ENCODE measurements around the gene VSTM2A.

The VSTM2A gene

DNA sequence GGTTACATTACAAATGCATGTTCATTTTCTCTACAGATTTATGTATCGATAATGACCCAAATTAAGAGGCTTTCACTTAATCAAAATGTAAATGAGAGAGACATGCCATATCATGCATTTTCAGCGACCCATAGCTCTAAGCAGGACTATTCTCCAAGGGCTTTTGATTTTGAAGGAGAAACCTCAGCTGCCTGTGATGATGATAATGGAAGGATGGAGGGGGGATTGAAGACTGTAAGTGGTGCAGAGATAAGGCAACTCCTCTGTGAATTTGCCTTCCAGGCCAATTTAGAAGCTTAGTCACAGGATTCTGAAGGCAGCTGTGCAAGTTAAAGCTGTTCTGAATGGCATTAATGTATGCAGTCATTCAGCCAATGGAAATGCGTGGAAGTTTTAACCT lies 8.3 kb downstream of the VSTM2A start:
- Histone ChIP-seq H3K36me3 (ENCODE audit: control insufficient read depth in 2 of 2, insufficient read depth in 2 of 2, low read length in 2 of 2) (no peaks in the 10 kb centered on the region), H3K9me3 (ENCODE audit: control insufficient read depth in 2 of 2, low read length in 2 of 2) (no peaks in the 10 kb centered on the region), H3K27me3 (ENCODE audit: control insufficient read depth in 1 of 2, insufficient read depth in 2 of 2, low read length in 2 of 2) (peaks cover 2% of the 10 kb centered on the region in 2 donors), H3K27ac (ENCODE audit: low read length) (no peak overlapping the region), H3K9ac (ENCODE audit: low read length in 2 of 2) (no peak overlapping the region), H3K4me3 (ENCODE audit: low read length in 2 of 2) (no peak overlapping the region), H3K4me1 (ENCODE audit: control insufficient read depth, insufficient read depth, low read length) (peaks cover 5% of the 10 kb centered on the region)

GRCh38 chr7:54556121-54556520 lies 13.9 kb downstream of the VSTM2A start:
- Histone ChIP-seq H3K27me3 (ENCODE audit: control insufficient read depth in 1 of 2, insufficient read depth in 2 of 2, low read length in 2 of 2) (no peaks in the 10 kb centered on the region), H3K4me1 (ENCODE audit: control insufficient read depth, insufficient read depth, low read length) (no peaks in the 10 kb centered on the region), H3K9me3 (ENCODE audit: control insufficient read depth in 2 of 2, low read length in 2 of 2) (no peaks in the 10 kb centered on the region), H3K9ac (ENCODE audit: low read length in 2 of 2) (no peak overlapping the region), H3K4me3 (ENCODE audit: low read length in 2 of 2) (no peak overlapping the region), H3K36me3 (ENCODE audit: control insufficient read depth in 2 of 2, insufficient read depth in 2 of 2, low read length in 2 of 2) (no peaks in the 10 kb centered on the region), H3K27ac (ENCODE audit: low read length) (no peak overlapping the region)

DNA sequence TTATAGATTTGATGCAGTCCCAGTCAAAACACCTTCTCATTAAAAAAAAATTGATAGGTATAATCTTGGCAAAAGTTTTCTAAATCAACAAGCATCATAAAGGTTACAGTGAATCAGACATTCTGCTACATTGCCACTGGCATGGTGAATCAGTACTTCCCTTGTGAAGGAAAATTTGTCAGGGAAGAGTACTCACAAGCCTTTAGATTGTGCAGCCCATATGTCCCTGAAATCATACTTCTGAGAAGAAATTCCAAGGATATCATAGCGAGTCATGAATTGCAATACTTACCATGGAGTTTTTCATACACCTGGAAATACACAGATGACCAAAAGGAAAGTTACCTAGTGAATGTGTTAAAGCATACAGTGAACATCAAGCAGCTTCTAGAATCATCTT lies 17.2 kb downstream of the VSTM2A start:
- Histone ChIP-seq H3K4me3 (ENCODE audit: low read length in 2 of 2) (no peak overlapping the region), H3K9ac (ENCODE audit: low read length in 2 of 2) (no peak overlapping the region), H3K4me1 (ENCODE audit: control insufficient read depth, insufficient read depth, low read length) (no peaks in the 10 kb centered on the region), H3K36me3 (ENCODE audit: control insufficient read depth in 2 of 2, insufficient read depth in 2 of 2, low read length in 2 of 2) (no peaks in the 10 kb centered on the region), H3K9me3 (ENCODE audit: control insufficient read depth in 2 of 2, low read length in 2 of 2) (no peaks in the 10 kb centered on the region), H3K27ac (ENCODE audit: low read length) (no peak overlapping the region), H3K27me3 (ENCODE audit: control insufficient read depth in 1 of 2, insufficient read depth in 2 of 2, low read length in 2 of 2) (no peaks in the 10 kb centered on the region)

DNA sequence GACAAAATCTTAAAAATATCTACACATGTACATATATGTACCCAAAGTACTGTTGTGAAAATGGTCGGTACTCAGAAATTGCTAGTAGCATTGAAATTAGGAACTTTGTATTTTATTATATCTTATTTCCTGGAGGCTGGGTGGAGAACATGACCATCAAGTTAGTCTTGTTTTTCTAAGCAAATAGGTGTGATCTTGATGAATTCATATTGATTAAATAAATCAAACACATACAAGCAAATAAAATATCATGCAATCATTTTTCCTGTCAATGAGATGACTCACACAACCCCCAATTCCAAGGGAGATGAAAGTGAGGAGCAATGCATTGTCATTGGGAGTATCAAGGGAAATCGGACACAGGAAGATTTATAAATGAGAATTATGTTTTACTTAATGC lies 18.0 kb downstream of the VSTM2A start:
- no peaks in the 10 kb centered on the region for H3K36me3 ChIP-seq (ENCODE audit: control insufficient read depth in 2 of 2, insufficient read depth in 2 of 2, low read length in 2 of 2)
- no peaks in the 10 kb centered on the region for H3K4me1 ChIP-seq (ENCODE audit: control insufficient read depth, insufficient read depth, low read length)
- H3K27me3 ChIP-seq (ENCODE audit: control insufficient read depth in 1 of 2, insufficient read depth in 2 of 2, low read length in 2 of 2), result no peaks in the 10 kb centered on the region
- H3K9ac ChIP-seq (ENCODE audit: low read length in 2 of 2), result no peak overlapping the region
- H3K9me3 ChIP-seq (ENCODE audit: control insufficient read depth in 2 of 2, low read length in 2 of 2), result peaks cover 0 to 2% of the 10 kb centered on the region in 2 donors
- H3K27ac ChIP-seq (ENCODE audit: low read length), result no peak overlapping the region
- no peak overlapping the region for H3K4me3 ChIP-seq (ENCODE audit: low read length in 2 of 2)

- no peak overlapping the region for H3K4me3 ChIP-seq (ENCODE audit: low read length in 2 of 2)
These were observed 18.5 kb downstream of the VSTM2A start for GRCh38 chr7:54560723-54561122.

GRCh38 chr7:54563329-54563916 lies 21.2 kb downstream of the VSTM2A start:
- Histone ChIP-seq H3K4me3 (ENCODE audit: low read length in 2 of 2) (no peak overlapping the region), H3K36me3 (ENCODE audit: control insufficient read depth in 2 of 2, insufficient read depth in 2 of 2, low read length in 2 of 2) (no peaks in the 10 kb centered on the region), H3K9me3 (ENCODE audit: control insufficient read depth in 2 of 2, low read length in 2 of 2) (peaks cover 0 to 5% of the 10 kb centered on the region in 2 donors), H3K9ac (ENCODE audit: low read length in 2 of 2) (no peak overlapping the region), H3K4me1 (ENCODE audit: control insufficient read depth, insufficient read depth, low read length) (no peaks in the 10 kb centered on the region), H3K27me3 (ENCODE audit: control insufficient read depth in 1 of 2, insufficient read depth in 2 of 2, low read length in 2 of 2) (no peaks in the 10 kb centered on the region), H3K27ac (ENCODE audit: low read length) (no peak overlapping the region)

More at GRCh38 chr7:54560723-54561122, 18.5 kb downstream of the VSTM2A start:
- no peak overlapping the region for H3K9ac ChIP-seq (ENCODE audit: low read length in 2 of 2)
- peaks cover 0 to 5% of the 10 kb centered on the region in 2 donors for H3K9me3 ChIP-seq (ENCODE audit: control insufficient read depth in 2 of 2, low read length in 2 of 2)
- H3K36me3 ChIP-seq (ENCODE audit: control insufficient read depth in 2 of 2, insufficient read depth in 2 of 2, low read length in 2 of 2), result no peaks in the 10 kb centered on the region
- no peaks in the 10 kb centered on the region for H3K4me1 ChIP-seq (ENCODE audit: control insufficient read depth, insufficient read depth, low read length)
- no peak overlapping the region for H3K27ac ChIP-seq (ENCODE audit: low read length)
- no peaks in the 10 kb centered on the region for H3K27me3 ChIP-seq (ENCODE audit: control insufficient read depth in 1 of 2, insufficient read depth in 2 of 2, low read length in 2 of 2)

DNA sequence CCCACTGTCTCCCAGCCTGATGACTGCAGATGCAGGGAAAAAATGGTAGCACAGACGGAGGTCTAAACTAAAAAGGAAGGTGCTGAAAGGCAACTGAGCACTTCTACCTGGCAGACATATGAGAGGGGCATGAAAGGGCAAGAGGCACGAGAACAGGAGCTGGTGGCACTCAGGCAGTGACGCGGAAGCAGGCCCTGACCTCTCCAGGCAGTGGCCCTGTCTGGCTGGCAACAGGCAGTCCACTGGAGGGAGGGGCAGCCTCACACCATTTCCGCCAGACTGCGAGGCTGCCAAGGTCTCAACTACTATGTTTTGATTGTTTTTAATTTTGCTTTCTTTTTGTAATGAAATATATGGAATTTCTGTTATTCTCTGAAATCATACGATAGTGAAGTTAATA lies 23.3 kb downstream of the VSTM2A start:
- no peaks in the 10 kb centered on the region for H3K4me1 ChIP-seq (ENCODE audit: control insufficient read depth, insufficient read depth, low read length)
- no peak overlapping the region for H3K9ac ChIP-seq (ENCODE audit: low read length in 2 of 2)
- no peak overlapping the region for H3K4me3 ChIP-seq (ENCODE audit: low read length in 2 of 2)
- no peak overlapping the region for H3K27ac ChIP-seq (ENCODE audit: low read length)
- no peaks in the 10 kb centered on the region for H3K27me3 ChIP-seq (ENCODE audit: control insufficient read depth in 1 of 2, insufficient read depth in 2 of 2, low read length in 2 of 2)
- no peaks in the 10 kb centered on the region for H3K36me3 ChIP-seq (ENCODE audit: control insufficient read depth in 2 of 2, insufficient read depth in 2 of 2, low read length in 2 of 2)
- peaks cover 0 to 5% of the 10 kb centered on the region in 2 donors for H3K9me3 ChIP-seq (ENCODE audit: control insufficient read depth in 2 of 2, low read length in 2 of 2)

GRCh38 chr7:54581511-54581910 lies 39.3 kb downstream of the VSTM2A start:
- peaks cover 0 to 6% of the 10 kb centered on the region in 2 donors for H3K9me3 ChIP-seq (ENCODE audit: control insufficient read depth in 2 of 2, low read length in 2 of 2)
- H3K27me3 ChIP-seq (ENCODE audit: control insufficient read depth in 1 of 2, insufficient read depth in 2 of 2, low read length in 2 of 2), result no peaks in the 10 kb centered on the region
- no peaks in the 10 kb centered on the region for H3K36me3 ChIP-seq (ENCODE audit: control insufficient read depth in 2 of 2, insufficient read depth in 2 of 2, low read length in 2 of 2)
- no peak overlapping the region for H3K27ac ChIP-seq (ENCODE audit: low read length)
- H3K9ac ChIP-seq (ENCODE audit: low read length in 2 of 2), result no peak overlapping the region
- H3K4me1 ChIP-seq (ENCODE audit: control insufficient read depth, insufficient read depth, low read length), result no peaks in the 10 kb centered on the region
- H3K4me3 ChIP-seq (ENCODE audit: low read length in 2 of 2), result no peak overlapping the region

DNA sequence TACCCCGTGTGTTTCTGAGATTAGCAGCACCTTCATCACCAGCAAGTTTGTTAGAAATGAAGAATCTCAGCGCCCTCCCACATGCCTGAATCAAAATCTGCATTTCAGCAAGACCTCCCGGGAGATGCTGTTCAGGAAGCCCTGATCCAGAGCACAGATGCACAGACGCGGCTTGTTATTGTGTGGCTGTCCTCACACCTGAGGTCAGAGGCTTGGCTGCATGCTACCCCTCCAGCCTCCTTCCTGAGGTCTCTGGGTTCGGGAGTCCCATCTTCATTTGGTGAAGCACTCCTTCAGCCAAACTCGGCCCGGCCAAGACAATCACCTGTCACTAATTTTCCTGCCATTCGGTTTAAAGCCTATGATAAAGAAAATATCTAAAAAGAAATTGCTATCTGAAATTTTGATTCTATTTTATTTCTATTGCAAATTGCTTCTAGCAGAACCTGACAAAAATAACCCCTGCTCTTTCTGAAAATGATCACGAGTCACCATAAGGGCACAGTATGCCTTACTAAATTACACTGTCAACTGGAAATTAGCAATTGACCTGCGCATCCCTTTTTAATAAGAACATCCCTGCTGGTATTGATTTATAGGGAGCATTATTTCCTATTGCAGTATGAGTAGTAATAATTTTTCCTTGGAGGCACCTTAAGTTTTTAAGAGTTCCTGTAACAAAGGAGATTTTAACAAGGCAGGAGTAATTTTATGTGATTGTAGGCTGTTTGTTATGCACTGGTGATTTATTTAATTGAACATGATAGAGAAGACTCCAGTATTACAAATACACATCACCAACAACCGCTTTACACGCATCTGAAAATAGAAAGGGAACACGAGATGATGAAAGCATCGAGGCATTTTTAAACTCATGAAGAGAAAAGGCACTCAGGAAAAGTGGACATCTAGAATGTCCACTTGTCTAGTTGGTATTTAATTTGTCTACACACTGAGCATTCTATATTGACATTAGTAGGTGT lies 49.5 kb downstream of the VSTM2A start:
- Histone ChIP-seq H3K36me3 (ENCODE audit: control insufficient read depth in 2 of 2, insufficient read depth in 2 of 2, low read length in 2 of 2) (no peaks in the 10 kb centered on the region), H3K9ac (ENCODE audit: low read length in 2 of 2) (no peak overlapping the region), H3K4me3 (ENCODE audit: low read length in 2 of 2) (no peak overlapping the region), H3K27ac (ENCODE audit: low read length) (no peak overlapping the region), H3K27me3 (ENCODE audit: control insufficient read depth in 1 of 2, insufficient read depth in 2 of 2, low read length in 2 of 2) (no peaks in the 10 kb centered on the region), H3K9me3 (ENCODE audit: control insufficient read depth in 2 of 2, low read length in 2 of 2) (no peaks in the 10 kb centered on the region), H3K4me1 (ENCODE audit: control insufficient read depth, insufficient read depth, low read length) (no peaks in the 10 kb centered on the region)

DNA sequence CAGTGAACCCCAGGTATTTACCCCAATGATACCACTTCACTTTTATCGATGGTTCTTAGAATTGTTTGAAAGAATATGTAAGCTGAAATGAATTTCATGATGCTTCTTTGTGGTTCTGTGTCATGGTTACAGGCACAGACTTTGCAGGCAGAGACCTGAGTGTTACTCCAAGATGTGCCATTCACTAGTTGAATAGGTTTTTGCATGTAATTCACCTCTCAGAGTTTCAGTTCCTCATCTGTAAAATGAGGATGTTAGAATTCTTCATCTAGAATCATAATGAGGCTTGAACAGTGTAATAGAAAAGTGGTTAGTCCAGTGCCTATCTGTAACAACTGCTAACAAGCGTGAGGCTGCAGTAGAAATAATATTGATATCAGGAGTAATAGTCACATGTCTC lies 54.6 kb downstream of the VSTM2A start:
- Histone ChIP-seq H3K36me3 (ENCODE audit: control insufficient read depth in 2 of 2, insufficient read depth in 2 of 2, low read length in 2 of 2) (no peaks in the 10 kb centered on the region), H3K4me1 (ENCODE audit: control insufficient read depth, insufficient read depth, low read length) (no peaks in the 10 kb centered on the region), H3K9ac (ENCODE audit: low read length in 2 of 2) (no peak overlapping the region), H3K27me3 (ENCODE audit: control insufficient read depth in 1 of 2, insufficient read depth in 2 of 2, low read length in 2 of 2) (no peaks in the 10 kb centered on the region), H3K9me3 (ENCODE audit: control insufficient read depth in 2 of 2, low read length in 2 of 2) (no peaks in the 10 kb centered on the region), H3K4me3 (ENCODE audit: low read length in 2 of 2) (no peak overlapping the region), H3K27ac (ENCODE audit: low read length) (no peak overlapping the region)

DNA sequence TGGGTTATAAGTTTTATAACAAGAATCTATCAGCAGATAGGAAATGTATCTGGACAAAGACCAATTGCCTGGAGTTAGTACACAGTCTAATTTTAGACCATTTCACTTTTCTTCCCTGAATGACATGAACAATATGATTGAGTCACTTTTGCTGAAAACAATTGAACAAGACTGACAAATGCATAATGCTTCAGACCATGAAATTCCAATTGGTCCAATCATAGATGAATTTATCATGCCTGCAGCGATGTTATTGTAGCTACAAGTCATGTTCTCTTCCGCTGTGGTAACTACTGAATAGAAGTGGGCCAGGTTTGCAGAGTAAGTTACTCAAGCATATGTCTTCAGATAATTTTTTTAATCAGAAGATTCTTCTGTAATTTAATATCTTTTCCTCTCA lies 73.4 kb downstream of the VSTM2A start:
- Histone ChIP-seq H3K9me3 (ENCODE audit: control insufficient read depth in 2 of 2, low read length in 2 of 2) (no peaks in the 10 kb centered on the region), H3K27me3 (ENCODE audit: control insufficient read depth in 1 of 2, insufficient read depth in 2 of 2, low read length in 2 of 2) (no peaks in the 10 kb centered on the region), H3K36me3 (ENCODE audit: control insufficient read depth in 2 of 2, insufficient read depth in 2 of 2, low read length in 2 of 2) (no peaks in the 10 kb centered on the region)

More for the DNA sequence above, 73.4 kb downstream of the VSTM2A start:
- Histone ChIP-seq H3K4me1 (ENCODE audit: control insufficient read depth, insufficient read depth, low read length) (no peaks in the 10 kb centered on the region), H3K27ac (ENCODE audit: low read length) (no peak overlapping the region), H3K4me3 (ENCODE audit: low read length in 2 of 2) (no peak overlapping the region), H3K9ac (ENCODE audit: low read length in 2 of 2) (no peak overlapping the region)
